IPS-18c (cell line): Measurements from ENCODE around the gene STAC.
"Not testable (repeated sequence)": the region's sequence is repeated elsewhere in the genome, so short reads cannot be mapped to it uniquely, and the experiment has no call there.

Source experiments
- H3K4me3 ChIP-seq: 2 replicates; pipeline ENCODE4 v1.7.0; 2013; ENCODE audit warnings: low read depth, mild to moderate bottlenecking, low read length, moderate library complexity; ENCODE audit not compliant: insufficient read depth
- H3K9me3 ChIP-seq: one replicate; pipeline ENCODE4 v1.6.1; 2013; ENCODE audit warnings: mild to moderate bottlenecking, low read length, moderate library complexity; ENCODE audit not compliant: control insufficient read depth, insufficient read depth

The STAC gene

DNA sequence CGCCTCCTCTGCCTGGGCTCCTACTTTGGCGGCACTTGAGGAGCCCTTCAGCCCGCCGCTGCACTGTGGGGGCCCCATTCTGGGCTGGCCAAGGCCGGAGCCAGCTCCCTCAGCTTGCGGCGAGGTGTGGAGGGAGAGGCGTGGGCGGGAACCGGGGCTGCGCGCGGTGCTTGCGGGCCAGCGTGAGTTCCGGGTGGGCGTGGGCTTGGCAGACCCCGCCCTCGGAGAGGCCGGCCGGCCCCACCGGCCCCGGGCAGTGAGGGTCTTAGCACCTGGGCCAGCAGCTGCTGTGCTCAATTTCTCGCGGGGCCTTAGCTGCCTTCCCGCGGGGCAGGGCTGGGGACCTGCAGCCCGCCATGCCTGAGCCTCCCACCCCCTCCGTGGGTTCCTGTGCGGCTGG is 72.9 kb downstream of the STAC start:
- not testable (repeated sequence) for H3K4me3 ChIP-seq, H3K9me3 ChIP-seq

DNA sequence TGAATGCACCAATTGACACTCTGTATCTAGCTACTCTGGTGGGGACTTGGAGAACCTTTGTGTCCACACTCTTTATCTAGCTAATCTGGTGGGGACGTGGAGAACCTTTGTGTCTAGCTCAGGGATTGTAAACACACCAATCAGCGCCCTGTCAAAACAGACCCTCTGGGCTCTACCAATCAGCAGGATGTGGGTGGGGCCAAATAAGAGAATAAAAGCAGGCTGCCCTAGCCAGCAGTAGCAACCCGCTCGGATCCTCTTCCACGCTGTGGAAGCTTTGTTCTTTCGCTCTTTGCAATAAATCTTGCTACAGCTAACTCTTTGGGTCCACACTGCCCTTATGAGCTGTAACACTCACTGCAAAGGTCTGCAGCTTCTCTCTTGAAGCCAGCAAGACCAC is 73.6 kb downstream of the STAC start:
- not testable (repeated sequence) for H3K4me3 ChIP-seq, H3K9me3 ChIP-seq

DNA sequence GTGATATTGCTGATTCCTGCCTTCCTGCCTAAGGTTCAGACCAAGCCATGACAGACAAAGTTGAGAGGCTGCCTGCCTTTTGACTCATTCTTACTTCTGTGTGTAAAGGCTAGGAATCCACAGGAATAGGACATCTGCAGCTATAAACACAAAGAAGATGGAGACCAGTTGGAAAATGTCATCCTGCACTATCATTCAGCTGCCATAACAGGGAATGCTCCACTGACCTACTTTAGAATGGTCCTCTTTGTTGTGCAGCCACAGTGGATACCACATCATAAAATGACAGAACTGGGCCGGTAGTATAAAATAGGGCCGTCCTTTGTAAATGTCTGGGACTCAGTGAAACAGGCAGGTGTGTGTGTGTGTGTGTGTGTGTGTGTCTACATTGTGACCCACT is 75.1 kb downstream of the STAC start:
- H3K9me3 ChIP-seq: no peaks in the 10 kb centered on the region
- H3K4me3 ChIP-seq: no peak overlapping the region

DNA sequence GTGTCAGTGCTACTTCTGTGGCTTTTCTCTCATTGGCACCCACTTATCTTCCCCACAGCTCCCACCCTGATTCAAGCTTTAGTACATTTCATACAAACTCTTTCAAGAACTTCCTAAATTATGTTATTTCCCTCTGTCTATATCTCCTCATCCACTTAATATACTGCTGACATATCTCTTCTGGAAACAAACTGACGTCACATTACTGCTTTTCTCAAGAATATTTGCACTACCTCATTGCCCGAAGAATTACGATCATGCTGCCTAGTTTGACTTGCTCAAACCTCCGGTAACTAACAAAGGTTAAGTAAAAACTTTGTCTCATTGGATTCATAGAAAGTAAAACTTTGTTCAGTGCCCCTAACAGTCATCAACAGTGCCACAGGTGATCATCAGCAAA is 76.5 kb downstream of the STAC start:
- no peaks in the 10 kb centered on the region for H3K9me3 ChIP-seq
- no peak overlapping the region for H3K4me3 ChIP-seq

DNA sequence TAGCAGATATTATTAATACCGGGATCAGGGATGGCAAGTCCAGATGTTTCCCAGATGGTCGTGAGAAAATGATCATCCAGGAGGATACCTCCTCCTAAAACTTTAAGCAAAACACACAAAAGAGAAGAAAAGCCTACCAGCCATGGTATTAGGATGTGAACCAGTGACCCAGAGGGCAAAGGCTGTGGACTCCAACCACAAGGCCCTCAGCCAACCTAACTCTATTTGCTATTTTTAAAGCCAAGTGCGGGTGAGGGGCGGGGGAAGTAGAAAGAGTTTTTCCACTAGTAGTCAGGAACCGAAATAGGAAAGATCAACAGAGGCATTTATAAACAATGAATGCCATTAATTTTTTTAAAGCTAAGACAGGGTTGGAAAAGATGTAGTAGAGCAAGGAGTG is 77.4 kb downstream of the STAC start:
- no peaks in the 10 kb centered on the region for H3K9me3 ChIP-seq
- no peak overlapping the region for H3K4me3 ChIP-seq

DNA sequence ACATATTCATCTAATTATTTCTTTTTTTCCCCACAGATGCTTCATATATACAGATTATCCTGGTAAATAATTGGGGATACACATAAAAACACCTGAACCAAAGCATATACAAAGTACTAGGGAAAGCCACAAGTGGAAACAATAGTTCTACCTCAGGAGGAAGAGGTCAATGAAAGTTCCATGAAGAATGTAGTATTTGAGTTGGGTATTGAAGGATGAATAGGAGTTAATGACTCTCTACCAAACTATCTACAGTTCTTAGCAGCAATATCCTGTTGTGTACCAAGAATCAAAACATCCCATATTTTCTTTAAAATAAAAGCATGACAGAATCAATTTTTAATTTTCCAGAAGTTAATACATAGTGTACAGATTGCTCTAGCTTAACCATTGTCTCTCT is 78.9 kb downstream of the STAC start:
- no peak overlapping the region for H3K4me3 ChIP-seq
- H3K9me3 ChIP-seq: no peaks in the 10 kb centered on the region

DNA sequence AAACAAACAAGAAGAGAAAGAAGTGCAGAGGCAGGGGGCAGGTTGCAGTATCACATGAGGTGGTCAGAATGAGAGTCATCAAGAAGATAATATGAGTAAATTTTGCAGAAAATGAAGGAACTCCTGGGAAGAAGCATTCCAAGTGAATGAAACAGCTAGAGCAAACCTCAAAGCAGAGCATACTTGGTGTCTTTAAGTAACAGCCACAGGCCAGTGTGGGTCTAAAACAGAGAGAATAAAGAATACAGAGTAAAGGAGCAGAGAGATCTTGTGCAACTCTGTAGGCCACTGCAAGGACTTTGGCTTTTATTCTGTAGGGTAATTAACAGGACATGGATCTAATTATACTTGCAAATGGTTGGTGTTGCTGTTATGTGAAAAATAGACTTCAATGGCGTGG is 81.3 kb downstream of the STAC start:
- Histone ChIP-seq H3K4me3 (no peak overlapping the region), H3K9me3 (no peaks in the 10 kb centered on the region)

DNA sequence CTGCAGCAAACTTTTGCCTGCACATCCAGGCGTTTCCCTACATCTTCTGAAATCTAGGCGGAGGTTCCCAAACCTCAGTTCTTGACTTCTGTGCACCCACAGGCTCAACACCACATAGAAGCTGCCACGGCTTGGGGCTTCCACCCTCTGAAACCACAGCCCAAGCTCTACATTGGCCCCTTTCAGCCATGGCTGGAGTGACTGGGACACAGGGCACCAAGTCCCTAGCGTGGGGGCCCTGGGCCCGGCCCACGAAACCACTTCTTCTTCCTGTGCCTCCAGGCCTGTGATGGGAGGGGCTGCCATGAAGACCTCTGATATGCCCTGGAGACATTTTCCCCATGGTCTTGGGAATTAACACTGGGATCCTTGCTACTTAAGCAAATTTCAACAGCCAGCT is 91.7 kb downstream of the STAC start:
- not testable (repeated sequence) for H3K4me3 ChIP-seq, H3K9me3 ChIP-seq

DNA sequence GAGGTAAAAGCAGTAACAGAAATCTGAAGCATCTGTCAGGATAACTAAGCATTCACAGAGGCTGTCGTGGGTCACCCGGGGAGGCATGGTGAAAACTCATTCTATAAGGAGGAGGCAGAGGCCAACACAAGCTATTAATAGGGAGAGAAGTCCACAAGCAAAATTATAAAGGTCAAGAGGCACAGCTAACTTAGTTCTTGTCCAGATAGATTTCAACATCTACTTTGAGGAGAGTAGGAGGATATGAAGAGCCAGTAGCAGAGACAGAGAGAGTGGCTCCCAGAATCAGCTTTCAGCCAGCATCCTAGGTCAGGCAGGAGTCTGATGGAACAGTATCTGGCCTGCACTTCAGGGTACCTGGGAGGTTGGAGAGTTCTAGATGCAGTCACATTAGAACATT is 95.3 kb downstream of the STAC start:
- no peak overlapping the region for H3K4me3 ChIP-seq
- H3K9me3 ChIP-seq: no peaks in the 10 kb centered on the region

DNA sequence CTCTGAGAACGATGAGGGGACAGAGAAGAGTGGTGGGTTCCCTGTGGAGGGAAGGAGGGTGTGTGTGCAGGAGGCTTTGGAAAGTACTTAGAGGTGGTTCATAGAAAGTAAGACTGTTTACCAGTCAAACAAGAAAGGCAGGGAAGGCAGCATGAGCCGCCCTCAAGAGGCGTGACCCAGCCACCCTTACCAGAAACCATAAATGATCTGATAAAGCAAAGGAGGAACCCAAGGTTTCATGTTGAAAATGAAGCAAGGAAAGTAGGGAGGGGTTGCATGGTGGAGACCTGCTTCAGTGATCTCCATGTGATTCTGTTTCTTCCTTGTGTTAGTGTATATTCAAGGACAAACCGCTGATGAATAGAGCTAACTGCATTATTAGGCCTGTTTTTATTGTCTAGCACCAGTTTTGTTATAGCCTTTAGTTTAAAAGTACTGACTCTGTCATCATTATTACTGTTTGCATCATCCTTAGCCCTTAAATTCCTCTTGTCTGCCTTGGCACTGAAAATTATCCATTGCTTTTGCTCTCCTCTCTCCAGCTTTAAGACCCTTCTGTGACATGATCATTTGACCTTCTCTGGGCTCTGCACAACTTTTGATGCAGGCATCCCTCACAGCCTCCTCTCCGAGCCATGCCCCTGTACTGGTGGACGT is 96.1 kb downstream of the STAC start:
- H3K4me3 ChIP-seq: no peak overlapping the region
- no peaks in the 10 kb centered on the region for H3K9me3 ChIP-seq

DNA sequence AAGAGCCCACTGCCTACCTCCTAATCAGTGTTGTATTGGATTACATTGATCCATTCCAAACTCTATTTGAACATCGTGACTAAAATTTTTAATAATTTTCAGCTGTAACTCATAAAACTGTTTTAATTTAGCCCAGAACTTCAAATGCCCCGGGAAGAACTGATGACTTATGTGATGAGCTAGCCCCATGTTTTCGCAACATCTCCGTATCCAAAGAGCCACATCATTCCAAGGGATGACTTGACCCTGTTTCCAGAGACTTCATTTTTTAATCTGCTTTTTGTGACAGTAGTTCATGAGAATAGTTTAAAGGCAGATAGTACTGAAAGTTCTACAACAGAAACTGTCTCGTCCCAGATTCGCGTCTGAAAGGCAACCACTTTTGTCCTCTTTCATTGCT is 97.4 kb downstream of the STAC start:
- no peaks in the 10 kb centered on the region for H3K9me3 ChIP-seq
- H3K4me3 ChIP-seq: no peak overlapping the region

DNA sequence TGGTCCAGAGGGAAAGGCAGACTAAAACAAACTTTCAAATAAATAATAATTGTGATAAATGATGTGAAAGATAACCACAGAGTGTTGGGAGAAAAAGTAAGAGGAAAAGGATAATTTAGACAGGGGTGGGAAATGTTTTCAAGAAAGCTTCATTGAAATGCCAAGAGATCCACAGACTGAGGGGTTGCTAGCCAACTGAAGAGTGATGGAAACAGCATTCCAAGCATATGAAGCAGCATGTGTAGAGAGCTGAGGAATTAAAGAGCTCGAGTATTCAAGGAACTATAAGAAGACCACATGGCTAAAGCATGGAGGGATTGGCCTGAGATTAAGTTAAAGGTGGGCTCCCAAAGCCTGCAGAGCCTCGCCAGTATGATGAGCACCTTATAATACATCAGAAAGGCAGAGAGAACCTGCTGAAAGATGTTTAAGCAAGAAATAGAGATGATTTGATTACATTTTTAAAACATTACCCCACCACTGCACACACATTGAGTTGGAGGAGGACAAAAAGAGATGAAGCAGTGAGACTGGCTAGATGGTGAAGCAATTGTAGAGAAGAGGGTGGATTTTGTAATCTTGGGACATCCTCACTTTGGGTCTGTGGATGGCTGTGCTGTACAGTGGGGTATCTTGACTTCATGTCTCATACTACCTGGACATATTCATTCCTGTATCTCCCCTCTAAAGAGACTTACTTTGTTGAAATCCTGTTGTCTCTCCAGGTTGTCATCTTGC is 100.8 kb downstream of the STAC start:
- no peak overlapping the region for H3K4me3 ChIP-seq

DNA sequence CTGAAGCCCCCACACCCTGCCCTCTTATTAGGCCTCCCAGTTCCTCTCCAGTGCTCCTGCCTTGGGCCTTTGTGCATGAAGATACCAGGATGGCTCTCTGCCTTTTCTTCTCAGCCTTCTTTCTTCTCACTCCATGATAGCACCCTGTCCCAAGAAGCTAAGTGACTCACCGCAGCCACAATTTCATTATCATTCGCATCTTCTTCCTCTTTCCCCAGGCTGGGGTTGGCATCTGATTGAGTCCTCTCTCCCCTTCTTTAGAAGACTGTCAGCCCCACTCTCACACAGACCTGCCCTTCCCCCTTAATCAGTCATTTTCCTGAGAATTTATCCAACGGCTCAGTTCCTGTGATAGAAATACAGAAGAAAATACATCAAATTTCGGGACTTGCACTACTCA is 102.0 kb downstream of the STAC start:
- Histone ChIP-seq H3K4me3 (no peak overlapping the region), H3K9me3 (no peaks in the 10 kb centered on the region)

More for the DNA sequence above, 100.8 kb downstream of the STAC start:
- no peaks in the 10 kb centered on the region for H3K9me3 ChIP-seq

DNA sequence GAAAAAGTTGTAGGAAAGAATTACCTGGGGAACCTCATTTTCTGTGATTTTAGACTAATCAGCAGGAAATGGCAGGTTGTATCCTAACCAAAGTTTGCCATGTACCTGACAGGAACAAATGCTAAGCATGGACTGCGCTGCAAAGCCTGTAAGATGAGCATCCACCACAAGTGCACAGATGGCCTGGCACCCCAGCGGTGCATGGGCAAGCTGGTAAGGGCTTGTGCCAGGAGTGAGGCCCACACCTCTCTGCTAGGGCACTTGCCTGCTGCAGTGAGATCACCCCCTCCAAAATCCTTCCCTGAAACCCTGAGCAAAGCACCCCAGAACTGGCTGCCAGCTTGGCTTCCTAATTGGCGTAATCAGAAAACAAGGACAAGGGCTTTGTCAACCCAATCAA is 102.6 kb downstream of the STAC start:
- Histone ChIP-seq H3K9me3 (no peaks in the 10 kb centered on the region), H3K4me3 (no peak overlapping the region)

DNA sequence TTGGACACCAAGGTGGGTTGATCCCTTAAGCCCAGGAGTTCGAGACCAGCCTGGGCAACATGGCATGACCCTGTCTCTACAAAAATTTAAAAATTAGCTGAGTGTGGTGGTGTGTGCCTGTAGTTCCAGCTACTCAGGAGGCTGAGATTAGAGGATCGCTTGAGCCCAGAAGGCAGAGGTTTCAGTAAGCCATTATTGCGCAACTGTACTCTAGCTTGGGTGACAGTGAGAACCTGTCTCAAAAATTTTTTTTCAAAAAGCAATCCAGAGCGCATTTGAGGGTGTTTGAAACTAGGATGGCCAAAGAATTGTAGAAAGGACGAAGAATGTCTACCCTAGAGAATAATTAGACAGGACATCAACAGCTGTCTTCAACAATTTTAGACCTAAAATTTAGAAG is 103.4 kb downstream of the STAC start:
- H3K9me3 ChIP-seq: no peaks in the 10 kb centered on the region
- H3K4me3 ChIP-seq: no peak overlapping the region

DNA sequence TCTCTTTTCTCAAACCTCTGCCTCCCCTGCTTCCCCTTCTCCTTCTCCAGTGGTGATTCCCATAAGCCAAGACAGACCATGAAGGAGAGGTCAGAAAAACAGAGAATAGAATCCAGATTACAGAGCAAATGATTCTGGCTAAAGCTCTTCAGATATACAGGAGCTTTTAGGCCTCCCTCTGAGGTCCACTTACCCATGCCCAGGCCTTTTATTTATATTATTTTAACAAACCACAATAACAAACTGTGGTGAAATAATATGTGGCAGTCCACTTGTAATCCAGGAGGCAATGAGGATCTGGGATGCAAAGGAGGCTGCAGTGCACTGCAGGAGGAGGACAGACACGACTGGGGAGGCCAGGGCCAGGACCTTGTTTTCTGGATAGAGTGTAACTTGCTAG is 104.1 kb downstream of the STAC start:
- H3K4me3 ChIP-seq: no peak overlapping the region
- H3K9me3 ChIP-seq: no peaks in the 10 kb centered on the region

DNA sequence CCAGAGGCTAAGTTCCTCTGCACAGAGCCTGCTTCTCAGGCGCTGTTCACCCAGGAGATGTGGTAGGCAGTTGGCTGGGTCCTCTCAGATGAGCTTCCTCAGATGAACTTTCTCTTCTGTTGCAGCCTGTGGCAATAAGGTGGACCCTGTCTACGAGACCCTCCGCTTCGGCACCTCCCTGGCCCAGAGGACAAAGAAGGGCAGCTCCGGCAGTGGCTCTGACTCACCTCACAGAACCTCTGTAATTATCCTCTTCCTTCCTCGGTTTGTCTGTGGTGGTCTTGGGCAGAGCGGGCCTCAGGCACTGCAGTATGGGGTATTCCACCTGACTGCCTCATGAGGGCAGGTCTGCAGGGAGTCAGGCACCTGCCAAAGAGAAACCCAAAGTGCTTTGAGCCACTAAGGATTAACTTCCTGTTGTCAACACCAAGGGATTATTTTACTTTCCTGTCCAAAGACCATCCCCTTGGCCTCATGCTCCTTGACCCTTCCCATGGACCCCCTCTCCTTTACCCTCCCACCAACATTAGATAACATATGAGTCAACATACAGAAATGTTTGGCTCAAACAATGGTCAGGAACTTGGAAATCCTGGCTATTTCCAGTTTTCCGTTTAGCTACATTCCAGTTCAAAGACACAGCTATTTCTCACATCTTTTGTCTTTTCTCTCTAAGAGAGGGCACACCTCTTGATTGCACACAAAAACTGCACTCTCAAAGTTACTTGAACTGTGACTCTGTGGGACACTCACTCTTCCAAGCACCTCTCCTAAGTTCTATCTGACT is 105.9 kb downstream of the STAC start:
- no peak overlapping the region for H3K4me3 ChIP-seq
- no peaks in the 10 kb centered on the region for H3K9me3 ChIP-seq

DNA sequence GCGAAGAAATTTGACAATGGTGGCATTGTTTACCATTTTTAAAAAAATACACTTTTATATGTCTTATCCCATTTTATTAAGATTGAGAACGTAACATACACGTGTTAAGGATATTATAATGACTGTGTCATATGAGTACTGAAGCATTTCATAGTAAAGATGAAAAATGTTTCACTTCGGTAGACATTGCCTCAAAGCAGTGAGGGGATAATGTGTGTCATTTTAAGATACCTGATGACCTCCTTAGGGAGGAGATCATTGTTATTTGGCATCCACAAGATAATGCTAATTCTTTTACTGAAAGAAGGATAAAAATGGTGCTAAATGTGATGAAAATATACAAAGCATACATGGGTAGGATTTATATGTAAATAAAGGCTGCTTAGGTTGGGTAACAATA is 107.3 kb downstream of the STAC start:
- Histone ChIP-seq H3K4me3 (no peak overlapping the region), H3K9me3 (no peaks in the 10 kb centered on the region)
